Sigmoid colon (tissue), 4 donors: ENCODE measurements around the gene B3GNT3.

Experiments
- EP300 ChIP-seq, 4 donors: sonication (generic); formaldehyde crosslinking; IDR thresholded peaks; one replicate each; pipeline ENCODE4 v1.6.1; 2017; ENCODE audit warnings: antibody characterized with exemption in 4 of 4
- POLR2A ChIP-seq, 2 donors: fragments of 450-650 bp; IDR thresholded peaks; one replicate each; pipeline ENCODE4 v1.6.1; 2016; ENCODE audit warnings: antibody characterized with exemption in 2 of 2, mild to moderate bottlenecking in 2 of 2, moderate library complexity in 2 of 2
- TF ChIP-seq, protein P1 (sequence below), 4 experiments: fragments of 450-650 bp in 3 of 4; fragments of 200-600 bp in 1 of 4; IDR thresholded peaks; one replicate each; pipeline ENCODE4 v1.5.1; 2016 to 2019; ENCODE audit warnings: antibody characterized with exemption in 4 of 4, mild to moderate bottlenecking in 3 of 4, moderate library complexity in 2 of 4

DNA sequence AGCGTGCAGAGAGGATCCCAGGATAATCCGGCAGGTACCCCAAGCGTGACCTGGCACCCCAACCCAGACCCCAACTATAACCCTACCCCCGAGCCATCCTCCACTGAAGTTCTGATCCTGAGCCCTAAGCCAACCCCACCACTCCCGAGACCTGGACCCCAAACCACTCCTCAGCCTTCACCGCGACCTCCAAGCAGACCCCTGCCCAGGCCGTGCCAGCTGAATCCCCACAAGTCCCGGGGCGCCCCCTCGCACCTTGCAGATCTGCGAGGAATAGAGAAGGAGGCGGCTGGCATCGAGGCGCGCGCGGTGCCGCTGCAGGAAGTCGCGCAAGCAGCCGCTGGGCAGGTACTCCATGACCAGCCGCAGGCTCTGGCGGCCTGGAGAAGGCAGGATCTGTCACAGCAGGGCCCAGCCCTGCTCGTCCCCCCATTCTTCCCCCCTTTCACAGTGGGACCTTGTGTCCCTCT is 36.5 kb downstream of the B3GNT3 start:
- no peak for TF ChIP-seq EP300 (IDR thresholded peaks at IDR 0.05)
- TF ChIP-seq, protein P1, sequence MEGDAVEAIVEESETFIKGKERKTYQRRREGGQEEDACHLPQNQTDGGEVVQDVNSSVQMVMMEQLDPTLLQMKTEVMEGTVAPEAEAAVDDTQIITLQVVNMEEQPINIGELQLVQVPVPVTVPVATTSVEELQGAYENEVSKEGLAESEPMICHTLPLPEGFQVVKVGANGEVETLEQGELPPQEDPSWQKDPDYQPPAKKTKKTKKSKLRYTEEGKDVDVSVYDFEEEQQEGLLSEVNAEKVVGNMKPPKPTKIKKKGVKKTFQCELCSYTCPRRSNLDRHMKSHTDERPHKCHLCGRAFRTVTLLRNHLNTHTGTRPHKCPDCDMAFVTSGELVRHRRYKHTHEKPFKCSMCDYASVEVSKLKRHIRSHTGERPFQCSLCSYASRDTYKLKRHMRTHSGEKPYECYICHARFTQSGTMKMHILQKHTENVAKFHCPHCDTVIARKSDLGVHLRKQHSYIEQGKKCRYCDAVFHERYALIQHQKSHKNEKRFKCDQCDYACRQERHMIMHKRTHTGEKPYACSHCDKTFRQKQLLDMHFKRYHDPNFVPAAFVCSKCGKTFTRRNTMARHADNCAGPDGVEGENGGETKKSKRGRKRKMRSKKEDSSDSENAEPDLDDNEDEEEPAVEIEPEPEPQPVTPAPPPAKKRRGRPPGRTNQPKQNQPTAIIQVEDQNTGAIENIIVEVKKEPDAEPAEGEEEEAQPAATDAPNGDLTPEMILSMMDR (IDR thresholded peaks at IDR 0.05) = no peak
- TF ChIP-seq POLR2A (IDR thresholded peaks at IDR 0.05) = no peak
